Raji (cell line): ENCODE measurements around the gene ARHGEF10L.

Source experiments
- POLR2A ChIP-seq: IDR thresholded peaks from 2 replicates; pipeline ENCODE4 v1.6.1; 2011; ENCODE audit warnings: low read depth, low read length, control low read depth; ENCODE audit not compliant: insufficient read depth

The ARHGEF10L gene

GRCh38 chr1:17686258-17686657 is 146.8 kb downstream of the ARHGEF10L start:
- no peak for TF ChIP-seq POLR2A

GRCh38 chr1:17687145-17687544 is 147.6 kb downstream of the ARHGEF10L start:
- TF ChIP-seq POLR2A: no peak

DNA sequence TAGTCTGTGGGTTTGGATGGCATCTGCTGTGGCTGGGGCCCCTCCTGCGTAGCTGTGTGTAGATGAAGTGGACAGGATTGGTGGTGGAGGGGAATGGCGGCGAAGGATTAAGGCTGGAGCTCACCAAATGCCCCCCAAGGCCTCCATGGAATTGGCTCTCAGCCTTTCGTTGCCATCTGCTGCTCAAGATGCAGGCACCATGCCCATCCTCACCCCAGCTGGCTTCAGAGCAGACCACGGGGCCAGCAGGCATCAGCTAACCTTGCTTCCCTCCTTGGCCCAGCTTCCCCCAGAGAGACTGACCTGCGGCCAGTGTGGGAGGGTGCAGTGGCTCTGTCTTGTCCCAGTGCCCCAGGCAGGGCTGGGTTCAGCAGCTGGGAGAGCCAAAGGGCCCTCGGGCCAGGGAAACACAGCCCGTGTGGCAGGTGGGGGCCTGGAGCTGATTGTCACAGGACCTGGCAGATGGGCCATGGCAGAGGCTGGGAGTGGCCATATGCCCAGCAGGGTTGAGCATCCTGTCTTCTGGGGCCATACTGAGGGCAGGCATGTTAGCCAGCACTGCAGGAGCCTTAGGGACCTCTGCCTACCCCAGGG is 148.8 kb downstream of the ARHGEF10L start:
- no peak for TF ChIP-seq POLR2A

GRCh38 chr1:17689011-17689410 is 149.5 kb downstream of the ARHGEF10L start:
- TF ChIP-seq POLR2A: no peak

GRCh38 chr1:17690906-17691634 is 151.6 kb downstream of the ARHGEF10L start:
- TF ChIP-seq POLR2A: no peak

GRCh38 chr1:17692645-17693044 is 153.1 kb downstream of the ARHGEF10L start:
- TF ChIP-seq POLR2A: no peak

DNA sequence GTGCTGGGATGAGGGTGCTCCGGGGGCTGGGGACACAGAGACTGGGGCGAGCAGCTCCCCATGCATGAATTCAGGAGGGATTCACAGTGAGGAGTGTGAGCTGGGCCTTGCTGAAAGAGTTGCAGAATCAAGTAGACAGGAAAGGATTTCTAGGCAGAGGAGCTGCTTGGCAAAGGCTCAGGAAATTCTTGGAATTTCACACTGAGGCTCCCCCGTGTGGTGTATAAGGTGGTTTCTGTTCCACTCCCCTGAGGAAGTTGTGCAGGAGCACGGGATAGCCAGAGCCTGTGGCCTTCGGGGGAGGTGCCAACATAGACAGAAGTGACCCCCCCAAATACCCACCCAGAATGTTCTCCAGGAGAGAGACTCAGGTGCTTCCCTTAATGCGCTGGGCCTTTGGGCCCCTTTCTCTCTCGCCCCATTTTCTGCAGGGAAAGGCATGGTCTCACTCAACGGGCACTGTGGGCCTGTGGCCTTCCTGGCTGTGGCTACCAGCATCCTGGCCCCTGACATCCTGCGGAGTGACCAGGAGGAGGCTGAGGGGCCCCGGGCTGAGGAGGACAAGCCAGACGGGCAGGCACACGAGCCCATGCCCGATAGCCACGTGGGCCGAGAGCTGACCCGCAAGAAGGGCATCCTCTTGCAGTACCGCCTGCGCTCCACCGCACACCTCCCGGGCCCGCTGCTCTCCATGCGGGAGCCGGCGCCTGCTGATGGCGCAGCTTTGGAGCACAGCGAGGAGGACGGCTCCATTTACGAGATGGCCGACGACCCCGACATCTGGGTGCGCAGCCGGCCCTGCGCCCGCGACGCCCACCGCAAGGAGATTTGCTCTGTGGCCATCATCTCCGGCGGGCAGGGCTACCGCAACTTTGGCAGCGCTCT is 157.2 kb downstream of the ARHGEF10L start:
- no peak for TF ChIP-seq POLR2A

GRCh38 chr1:17697458-17697857 is 158.0 kb downstream of the ARHGEF10L start:
- no peak for TF ChIP-seq POLR2A

- TF ChIP-seq POLR2A: no peak
Measured at GRCh38 chr1:17699581-17699980, 160.1 kb downstream of the ARHGEF10L start.

DNA sequence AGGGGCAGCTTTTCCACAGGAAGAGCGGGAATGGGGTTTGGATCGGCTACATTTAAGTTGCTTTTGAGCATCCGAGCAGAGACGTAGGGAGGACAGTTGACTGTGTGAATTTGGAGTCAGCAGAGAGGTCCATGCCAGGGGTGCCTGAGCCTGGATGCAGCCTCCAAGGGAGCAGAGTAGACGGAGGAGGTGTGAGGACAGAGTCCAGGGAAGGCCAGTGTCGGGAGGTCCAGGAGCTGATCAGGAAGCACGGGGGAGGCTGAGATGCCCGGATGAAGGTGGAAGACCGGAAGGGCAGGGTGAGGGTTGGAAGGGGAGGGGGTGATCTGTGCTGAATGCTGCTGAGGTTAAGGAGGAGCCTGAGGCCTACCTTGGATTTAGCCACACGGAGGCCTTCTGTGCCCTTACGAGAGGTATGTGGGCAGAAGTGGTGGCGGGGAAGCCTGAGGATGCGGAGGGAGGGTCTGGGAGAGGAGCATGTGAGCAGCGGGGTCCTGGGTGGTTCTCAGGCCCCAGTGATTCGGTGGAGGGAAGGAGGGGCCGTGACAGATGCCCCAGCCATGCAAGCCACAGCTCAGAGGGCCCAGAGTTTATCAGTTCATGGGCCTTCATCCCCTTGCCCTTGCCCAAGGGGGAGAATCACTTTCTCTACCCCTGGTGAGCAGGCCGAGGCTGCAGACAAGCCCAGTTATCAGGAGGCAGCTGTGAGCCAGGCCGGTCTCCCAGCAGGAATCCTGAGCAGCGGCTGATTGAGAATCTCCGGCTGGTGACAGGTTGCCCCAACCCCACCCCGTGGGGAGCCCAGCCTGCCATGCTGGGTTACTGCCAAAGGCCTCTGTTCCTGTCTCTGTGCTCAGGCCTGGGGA is 161.7 kb downstream of the ARHGEF10L start:
- TF ChIP-seq POLR2A: no peak

- TF ChIP-seq POLR2A: no peak
Measured at GRCh38 chr1:17704176-17704575, 164.7 kb downstream of the ARHGEF10L start.

DNA sequence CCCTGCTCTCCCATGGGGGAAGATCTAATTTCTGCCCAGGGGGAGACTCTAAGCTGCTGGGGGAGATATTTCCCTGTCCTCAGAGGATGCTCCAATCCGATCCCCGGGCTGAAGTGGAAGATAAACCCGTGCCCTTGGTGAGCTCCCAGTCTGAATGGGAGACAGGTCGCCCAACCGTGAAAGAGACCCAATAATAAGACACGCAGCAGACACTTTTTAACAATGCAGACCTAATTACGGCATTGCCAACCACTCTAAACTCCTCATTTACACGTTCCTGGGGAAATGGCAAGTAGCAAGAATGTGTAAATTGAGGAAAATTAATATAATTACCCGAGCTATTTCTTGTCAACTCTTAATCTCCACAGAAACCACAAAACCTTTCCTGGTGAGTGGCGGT is 166.9 kb downstream of the ARHGEF10L start:
- TF ChIP-seq POLR2A: no peak

- TF ChIP-seq POLR2A: no peak
Measured at GRCh38 chr1:17709981-17710380, 170.5 kb downstream of the ARHGEF10L start.

GRCh38 chr1:17710889-17711576 is 171.5 kb downstream of the ARHGEF10L start:
- no peak for TF ChIP-seq POLR2A
